SK-N-MC (cell line): Measurements from ENCODE around the gene SLC22A9.

Source experiments
- EZH2 ChIP-seq: fragments of 200-600 bp; sonication (generic); IDR thresholded peaks from one replicate; pipeline ENCODE4 v1.6.1; 2017; ENCODE audit warnings: antibody characterized with exemption
- FOXP2 ChIP-seq: optimal IDR thresholded peaks from 2 replicates; pipeline ENCODE3; 2011; ENCODE audit warnings: mild to moderate bottlenecking, moderate library complexity; ENCODE audit not compliant: insufficient read depth; ENCODE audit errors: extremely low read length, control extremely low read depth

- TF ChIP-seq EZH2 (no peak), FOXP2 (no peak)
Observed at GRCh38 chr11:63343130-63343529, 26.5 kb upstream of the SLC22A9 start.
